ENCODE data around the gene HCN3. TPM values are rescaled to one million over a fixed set of nuclear protein-coding genes. Genes with fewer than 3 reads are reported as not detected.

Gene HCN3
- total and polyA plus RNA-seq, 2 of the 13 experiments (the other 11 are each of a cell fraction or from before 2014, with no cell fraction given), result 2.4 to 10.2 TPM

DNA sequence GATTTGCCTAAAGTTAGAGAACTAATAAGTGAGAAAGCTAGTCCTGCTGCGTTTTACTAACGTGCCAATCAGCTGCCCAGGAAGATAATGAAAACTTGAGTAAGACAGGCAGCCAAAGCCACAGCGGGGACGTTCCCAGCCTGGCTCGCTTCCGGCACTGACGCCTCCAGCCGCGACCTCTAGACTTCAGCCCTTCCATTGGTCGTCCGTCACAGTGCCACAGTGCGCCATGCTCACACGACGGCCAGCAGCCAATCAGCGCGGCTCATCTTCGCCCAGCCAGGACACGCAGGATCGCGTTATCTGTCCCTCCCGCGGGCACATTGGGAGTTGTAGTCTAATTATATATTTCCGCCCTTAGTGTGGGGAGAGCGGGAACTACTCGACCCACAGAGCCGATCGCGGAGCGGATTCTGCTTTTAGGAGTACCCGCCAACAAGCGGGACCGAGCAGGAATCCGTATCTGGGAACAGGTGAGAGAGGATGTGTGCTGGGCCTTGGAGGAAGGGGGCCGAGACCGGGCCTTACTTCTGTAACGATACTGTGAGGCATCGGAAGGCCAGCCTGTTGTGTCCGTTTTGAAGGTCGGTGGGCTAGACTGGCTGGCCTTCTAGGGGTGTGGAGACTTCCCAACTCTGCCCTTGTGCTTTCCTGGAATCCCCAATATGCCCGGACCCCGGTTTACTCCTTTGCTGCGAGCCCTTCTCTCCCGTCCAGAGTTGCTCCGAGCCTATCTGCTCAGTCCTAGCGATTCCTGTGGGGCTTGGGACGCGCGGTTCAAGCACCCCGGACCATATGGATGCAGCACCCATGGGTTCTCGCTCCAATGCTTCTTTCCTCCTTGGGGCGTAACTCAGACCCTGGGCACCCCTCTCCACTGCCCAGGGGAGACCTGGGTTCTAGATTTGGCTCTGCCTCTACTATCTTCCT lies 31.5 kb downstream of the HCN3 start, which contains the start of gene FDPS (continued):
- TF ChIP-seq, protein P1, sequence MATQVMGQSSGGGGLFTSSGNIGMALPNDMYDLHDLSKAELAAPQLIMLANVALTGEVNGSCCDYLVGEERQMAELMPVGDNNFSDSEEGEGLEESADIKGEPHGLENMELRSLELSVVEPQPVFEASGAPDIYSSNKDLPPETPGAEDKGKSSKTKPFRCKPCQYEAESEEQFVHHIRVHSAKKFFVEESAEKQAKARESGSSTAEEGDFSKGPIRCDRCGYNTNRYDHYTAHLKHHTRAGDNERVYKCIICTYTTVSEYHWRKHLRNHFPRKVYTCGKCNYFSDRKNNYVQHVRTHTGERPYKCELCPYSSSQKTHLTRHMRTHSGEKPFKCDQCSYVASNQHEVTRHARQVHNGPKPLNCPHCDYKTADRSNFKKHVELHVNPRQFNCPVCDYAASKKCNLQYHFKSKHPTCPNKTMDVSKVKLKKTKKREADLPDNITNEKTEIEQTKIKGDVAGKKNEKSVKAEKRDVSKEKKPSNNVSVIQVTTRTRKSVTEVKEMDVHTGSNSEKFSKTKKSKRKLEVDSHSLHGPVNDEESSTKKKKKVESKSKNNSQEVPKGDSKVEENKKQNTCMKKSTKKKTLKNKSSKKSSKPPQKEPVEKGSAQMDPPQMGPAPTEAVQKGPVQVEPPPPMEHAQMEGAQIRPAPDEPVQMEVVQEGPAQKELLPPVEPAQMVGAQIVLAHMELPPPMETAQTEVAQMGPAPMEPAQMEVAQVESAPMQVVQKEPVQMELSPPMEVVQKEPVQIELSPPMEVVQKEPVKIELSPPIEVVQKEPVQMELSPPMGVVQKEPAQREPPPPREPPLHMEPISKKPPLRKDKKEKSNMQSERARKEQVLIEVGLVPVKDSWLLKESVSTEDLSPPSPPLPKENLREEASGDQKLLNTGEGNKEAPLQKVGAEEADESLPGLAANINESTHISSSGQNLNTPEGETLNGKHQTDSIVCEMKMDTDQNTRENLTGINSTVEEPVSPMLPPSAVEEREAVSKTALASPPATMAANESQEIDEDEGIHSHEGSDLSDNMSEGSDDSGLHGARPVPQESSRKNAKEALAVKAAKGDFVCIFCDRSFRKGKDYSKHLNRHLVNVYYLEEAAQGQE (IDR thresholded peaks at IDR 0.05; ENCODE audit: borderline replicate concordance in 1 of 2, low read depth in 1 of 2, low read length in 2 of 2), result peak; percentile 48 to 83
- TF ChIP-seq ISX (CRISPR knock-in tag; conservative IDR thresholded peaks at IDR 0.05), result no peak
- peak; percentile 58 for TF ChIP-seq CBX1 (IDR thresholded peaks at IDR 0.05; ENCODE audit: low read depth)
- TF ChIP-seq ZKSCAN5 (CRISPR knock-in tag; IDR thresholded peaks at IDR 0.05), result no peak; the same call in 1 of the 2 replicates
- peak; percentile 46 for TF ChIP-seq CEBPG (CRISPR knock-in tag; IDR thresholded peaks at IDR 0.05)
- TF ChIP-seq SP2 (CRISPR knock-in tag; IDR thresholded peaks at IDR 0.05), result peak; percentile 77
- TF ChIP-seq, protein P2, sequence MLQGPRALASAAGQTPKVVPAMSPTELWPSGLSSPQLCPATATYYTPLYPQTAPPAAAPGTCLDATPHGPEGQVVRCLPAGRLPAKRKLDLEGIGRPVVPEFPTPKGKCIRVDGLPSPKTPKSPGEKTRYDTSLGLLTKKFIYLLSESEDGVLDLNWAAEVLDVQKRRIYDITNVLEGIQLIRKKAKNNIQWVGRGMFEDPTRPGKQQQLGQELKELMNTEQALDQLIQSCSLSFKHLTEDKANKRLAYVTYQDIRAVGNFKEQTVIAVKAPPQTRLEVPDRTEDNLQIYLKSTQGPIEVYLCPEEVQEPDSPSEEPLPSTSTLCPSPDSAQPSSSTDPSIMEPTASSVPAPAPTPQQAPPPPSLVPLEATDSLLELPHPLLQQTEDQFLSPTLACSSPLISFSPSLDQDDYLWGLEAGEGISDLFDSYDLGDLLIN (CRISPR knock-in tag; IDR thresholded peaks at IDR 0.05; ENCODE audit: borderline replicate concordance), result no peak
- peak; percentile 59; the same call in 1 of the 2 replicates for TF ChIP-seq NCOA2 (CRISPR knock-in tag; IDR thresholded peaks at IDR 0.05)
- TF ChIP-seq, protein P3, sequence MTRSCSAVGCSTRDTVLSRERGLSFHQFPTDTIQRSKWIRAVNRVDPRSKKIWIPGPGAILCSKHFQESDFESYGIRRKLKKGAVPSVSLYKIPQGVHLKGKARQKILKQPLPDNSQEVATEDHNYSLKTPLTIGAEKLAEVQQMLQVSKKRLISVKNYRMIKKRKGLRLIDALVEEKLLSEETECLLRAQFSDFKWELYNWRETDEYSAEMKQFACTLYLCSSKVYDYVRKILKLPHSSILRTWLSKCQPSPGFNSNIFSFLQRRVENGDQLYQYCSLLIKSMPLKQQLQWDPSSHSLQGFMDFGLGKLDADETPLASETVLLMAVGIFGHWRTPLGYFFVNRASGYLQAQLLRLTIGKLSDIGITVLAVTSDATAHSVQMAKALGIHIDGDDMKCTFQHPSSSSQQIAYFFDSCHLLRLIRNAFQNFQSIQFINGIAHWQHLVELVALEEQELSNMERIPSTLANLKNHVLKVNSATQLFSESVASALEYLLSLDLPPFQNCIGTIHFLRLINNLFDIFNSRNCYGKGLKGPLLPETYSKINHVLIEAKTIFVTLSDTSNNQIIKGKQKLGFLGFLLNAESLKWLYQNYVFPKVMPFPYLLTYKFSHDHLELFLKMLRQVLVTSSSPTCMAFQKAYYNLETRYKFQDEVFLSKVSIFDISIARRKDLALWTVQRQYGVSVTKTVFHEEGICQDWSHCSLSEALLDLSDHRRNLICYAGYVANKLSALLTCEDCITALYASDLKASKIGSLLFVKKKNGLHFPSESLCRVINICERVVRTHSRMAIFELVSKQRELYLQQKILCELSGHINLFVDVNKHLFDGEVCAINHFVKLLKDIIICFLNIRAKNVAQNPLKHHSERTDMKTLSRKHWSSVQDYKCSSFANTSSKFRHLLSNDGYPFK (CRISPR knock-in tag; IDR thresholded peaks at IDR 0.05; ENCODE audit: borderline replicate concordance), result peak; percentile 84; the same call in 1 of the 2 replicates
- TF ChIP-seq KLF6 (CRISPR knock-in tag; IDR thresholded peaks at IDR 0.05), result peak; percentile 88; the same call in 1 of the 2 replicates
- no peak for TF ChIP-seq ZNF326 (CRISPR knock-in tag; IDR thresholded peaks at IDR 0.05; ENCODE audit: borderline replicate concordance)
- 0 out of 2 replicates have a peak, but pooled peaks have one; percentile 25 for TF ChIP-seq MAF1 (CRISPR knock-in tag; IDR thresholded peaks at IDR 0.05; ENCODE audit: borderline replicate concordance)
- peak; percentile 41; the same call in 1 of the 2 replicates for TF ChIP-seq WIZ (CRISPR knock-in tag; IDR thresholded peaks at IDR 0.05)
- TF ChIP-seq, protein P4, sequence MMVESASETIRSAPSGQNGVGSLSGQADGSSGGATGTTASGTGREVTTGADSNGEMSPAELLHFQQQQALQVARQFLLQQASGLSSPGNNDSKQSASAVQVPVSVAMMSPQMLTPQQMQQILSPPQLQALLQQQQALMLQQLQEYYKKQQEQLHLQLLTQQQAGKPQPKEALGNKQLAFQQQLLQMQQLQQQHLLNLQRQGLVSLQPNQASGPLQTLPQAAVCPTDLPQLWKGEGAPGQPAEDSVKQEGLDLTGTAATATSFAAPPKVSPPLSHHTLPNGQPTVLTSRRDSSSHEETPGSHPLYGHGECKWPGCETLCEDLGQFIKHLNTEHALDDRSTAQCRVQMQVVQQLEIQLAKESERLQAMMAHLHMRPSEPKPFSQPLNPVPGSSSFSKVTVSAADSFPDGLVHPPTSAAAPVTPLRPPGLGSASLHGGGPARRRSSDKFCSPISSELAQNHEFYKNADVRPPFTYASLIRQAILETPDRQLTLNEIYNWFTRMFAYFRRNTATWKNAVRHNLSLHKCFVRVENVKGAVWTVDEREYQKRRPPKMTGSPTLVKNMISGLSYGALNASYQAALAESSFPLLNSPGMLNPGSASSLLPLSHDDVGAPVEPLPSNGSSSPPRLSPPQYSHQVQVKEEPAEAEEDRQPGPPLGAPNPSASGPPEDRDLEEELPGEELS (CRISPR knock-in tag; IDR thresholded peaks at IDR 0.05), result peak; percentile 48; the same call in 1 of the 2 replicates
- TF ChIP-seq ZNF761 (CRISPR knock-in tag; conservative IDR thresholded peaks at IDR 0.05), result 0 out of 2 replicates have a peak, but pooled peaks have one; percentile 23
- TF ChIP-seq LCORL (IDR thresholded peaks at IDR 0.05), result no peak
- TF ChIP-seq LCORL (CRISPR knock-in tag; IDR thresholded peaks at IDR 0.05), result peak; percentile 72; the same call in 1 of the 2 replicates
- peak; percentile 36; the same call in 1 of the 2 replicates for TF ChIP-seq ZNF737 (CRISPR knock-in tag; IDR thresholded peaks at IDR 0.05; ENCODE audit: borderline replicate concordance)
- peak; percentile 41; the same call in 1 of the 2 replicates for TF ChIP-seq PITX1 (CRISPR knock-in tag; IDR thresholded peaks at IDR 0.05)
